ENCODE results near the gene GPR160. TPM values are rescaled to one million over a fixed set of nuclear protein-coding genes. Genes with fewer than 3 reads are reported as not detected.
"Not testable (repeated sequence)": the region's sequence is repeated elsewhere in the genome, so short reads cannot be mapped to it uniquely, and the experiment has no call there.

The GPR160 gene
- total and polyA plus RNA-seq, 9 of the 15 experiments (the other 6 are each of a cell fraction or from before 2014, with no cell fraction given), result 1.3 to 10.5 (median 8.3) TPM

- CTCF ChIA-PET (ENCODE audit: low intra/inter-chr PET ratio); H3K79me2 ChIP-seq (ENCODE audit: control insufficient read depth, insufficient read depth, low read length); H2AFZ ChIP-seq (ENCODE audit: low read depth, low read length); H3K9me1 ChIP-seq (ENCODE audit: control insufficient read depth, insufficient read depth, low read length); BruUV-seq (replicated peaks); H3K4me2 ChIP-seq (ENCODE audit: insufficient read depth, low read length); in situ Hi-C loops (cut with MboI); intact Hi-C loops (cut with micrococcal nuclease); H4K20me1 ChIP-seq (replicated peaks; ENCODE audit: control insufficient read depth, insufficient read depth, low read length); ATAC-seq; H3K4me3 ChIP-seq; FAIRE-seq; H3K27ac ChIP-seq (ENCODE audit: extremely low read depth, low read depth, low read length); H3K27me3 ChIP-seq (ENCODE audit: control insufficient read depth in 2 of 2, insufficient read depth in 2 of 2, low read length in 2 of 2); POLR2A ChIA-PET; H3K9me3 ChIP-seq (replicated peaks; ENCODE audit: control insufficient read depth, insufficient read depth, low read depth, low read length); H3K9ac ChIP-seq (ENCODE audit: insufficient read depth in 1 of 2, low read depth in 2 of 2, low read length in 2 of 2); H3K4me1 ChIP-seq (replicated peaks in 1 of 2; ENCODE audit: control insufficient read depth in 2 of 2, insufficient read depth in 2 of 2, low read length in 2 of 2); DNase-seq (ENCODE audit: extremely low read depth in 1 of 4, low spot score in 3 of 4); H3K36me3 ChIP-seq (ENCODE audit: control insufficient read depth, insufficient read depth, low read length): not testable (repeated sequence)
- WGBS (ENCODE audit: insufficient coverage, low coverage, missing lambda C conversion rate), result 12% methylated on average over 4 of the region's 4 CpGs
These were observed 18.5 kb upstream of the GPR160 start for GRCh38 chr3:170019306-170019705.

DNA sequence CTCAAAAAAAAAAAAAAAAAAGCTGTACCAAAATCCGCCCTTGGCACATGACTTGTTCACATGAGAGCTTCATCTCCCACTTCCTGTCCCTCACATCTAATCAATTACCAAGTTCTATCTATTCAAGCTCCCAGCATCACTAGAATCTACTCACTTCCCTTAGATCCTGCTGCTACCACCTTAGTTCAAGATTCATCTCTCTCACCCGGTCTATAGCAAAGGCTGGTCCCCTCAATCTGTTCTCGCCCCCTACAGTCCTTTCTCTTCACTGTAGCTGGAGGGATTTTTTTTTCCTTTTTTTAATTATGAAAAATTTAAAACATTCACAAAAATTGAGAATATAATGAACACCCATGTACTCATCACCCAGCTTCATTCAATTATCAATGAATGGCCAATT is 16.7 kb upstream of the GPR160 start:
- Histone ChIP-seq H3K36me3 (ENCODE audit: control insufficient read depth, insufficient read depth, low read length) (no peaks in the 10 kb centered on the region), H3K79me2 (ENCODE audit: control insufficient read depth, insufficient read depth, low read length) (no peaks in the 10 kb centered on the region), H3K9me3 (replicated peaks; ENCODE audit: control insufficient read depth, insufficient read depth, low read depth, low read length) (no peaks in the 10 kb centered on the region), H3K4me1 (replicated peaks in 1 of 2; ENCODE audit: control insufficient read depth in 2 of 2, insufficient read depth in 2 of 2, low read length in 2 of 2) (no peaks in the 10 kb centered on the region; a peak in 1 of 5 replicates), H4K20me1 (replicated peaks; ENCODE audit: control insufficient read depth, insufficient read depth, low read length) (no peaks in the 10 kb centered on the region), H3K9ac (ENCODE audit: insufficient read depth in 1 of 2, low read depth in 2 of 2, low read length in 2 of 2) (no peak overlapping the region), H3K4me3 (no peak overlapping the region), H3K27ac (ENCODE audit: extremely low read depth, low read depth, low read length) (no peak overlapping the region), H3K9me1 (ENCODE audit: control insufficient read depth, insufficient read depth, low read length) (no peaks in the 10 kb centered on the region), H3K4me2 (ENCODE audit: insufficient read depth, low read length) (no peak overlapping the region), H3K27me3 (ENCODE audit: control insufficient read depth in 2 of 2, insufficient read depth in 2 of 2, low read length in 2 of 2) (peaks cover 2 to 8% of the 10 kb centered on the region in 2 experiments; a peak in 2 of 5 replicates), H2AFZ (ENCODE audit: low read depth, low read length) (no peak overlapping the region)
- no TSS peak for BruUV-seq (replicated peaks)
- FAIRE-seq (no peak), ATAC-seq (peak; percentile 65; the same call in 2 of the 3 replicates), DNase-seq (ENCODE audit: extremely low read depth in 1 of 4, low spot score in 3 of 4) (no peak)
- in situ Hi-C loops (cut with MboI) (no loop called here), intact Hi-C loops (cut with micrococcal nuclease) (loop anchor here (2.0 kb wide), 1 partner anchor 158 kb away; no protein-coding TSS in a partner anchor)
- POLR2A ChIA-PET, result interaction anchor here (0.7 to 1.5 kb wide), 4 partner anchors 13 to 135 kb away, joined by 3 to 5 read pairs (median 4); no protein-coding TSS in a partner anchor
- CTCF ChIA-PET (ENCODE audit: low intra/inter-chr PET ratio), result no interaction called here
- TF ChIP-seq CTCF (IDR thresholded peaks at IDR 0.05 in 2 of 3, conservative IDR thresholded peaks at IDR 0.05 in 1 of 3; ENCODE audit: insufficient read depth in 2 of 3, low read depth in 1 of 3, low read length in 3 of 3) (peak; percentile 10 to 40 (median 19); a peak in 2 of 6 replicates), RAD21 (CRISPR knock-in tag; conservative IDR thresholded peaks at IDR 0.05 in 1 of 2, IDR thresholded peaks at IDR 0.05 in 1 of 2) (peak in 1 of 2 experiments; percentile 37; a peak in 1 of 4 replicates), ZNF586 (CRISPR knock-in tag; conservative IDR thresholded peaks at IDR 0.05) (no peak)
- WGBS (ENCODE audit: insufficient coverage, low coverage, missing lambda C conversion rate), result 19% methylated on average over 3 of the region's 3 CpGs

Data from K562 (cell line).